HFFc6 (cell line): ENCODE data around the gene TYMS. TPM values are rescaled to one million over a fixed set of nuclear protein-coding genes. Genes with fewer than 3 reads are reported as not detected.
A peak's percentile ranks its signal among the peaks of the same experiment; 100 is the strongest.

Experiments used
- DNase-seq: peaks from one replicate; pipeline ENCODE4 v3.0.0-alpha.2; 2018
- H3K27ac Mint-ChIP-seq: 2 replicates; pipeline ENCODE4 v1.8.0; 2020; ENCODE audit warnings: mild to moderate bottlenecking, mixed read lengths
- H3K27me3 Mint-ChIP-seq: 2 replicates; pipeline ENCODE4 v1.8.0; 2021; ENCODE audit warnings: mild to moderate bottlenecking, moderate library complexity, mixed read lengths; ENCODE audit not compliant: insufficient read depth
- H3K36me3 Mint-ChIP-seq: 2 replicates; pipeline ENCODE4 v1.8.0; 2021; ENCODE audit warnings: low read depth, mixed read lengths
- H3K4me1 Mint-ChIP-seq: 2 replicates; pipeline ENCODE4 v1.8.0; 2020; ENCODE audit warnings: low read depth, mixed read lengths
- H3K4me3 Mint-ChIP-seq: 2 replicates; pipeline ENCODE4 v1.8.0; 2020; ENCODE audit warnings: mild to moderate bottlenecking, moderate library complexity, mixed read lengths
- H3K9me3 Mint-ChIP-seq: 2 replicates; pipeline ENCODE4 v1.8.0; 2020; ENCODE audit warnings: mild to moderate bottlenecking, mixed read lengths
- total RNA-seq, 6 experiments: library from RNA; stranded (reverse); fragmentation: NEBNext Ultra II Directional; extraction: Animal tissue kit (Norgen Biotek cat#: 25700); gene quantifications; 2 replicates in 1 of 6; 3 replicates in 5 of 6; pipeline ENCODE4 v1.2.3, GENCODE V29; 2021
- TF ChIP-seq, protein P1 (sequence below): fragments of 200-600 bp; sonication (generic); IDR thresholded peaks from 2 replicates; pipeline ENCODE4 v1.5.0; 2021; ENCODE audit warnings: antibody characterized with exemption, mild to moderate bottlenecking

The TYMS gene
- total RNA-seq, 6 experiments from 2014 or later = 88.6 to 179 (median 153) TPM

DNA sequence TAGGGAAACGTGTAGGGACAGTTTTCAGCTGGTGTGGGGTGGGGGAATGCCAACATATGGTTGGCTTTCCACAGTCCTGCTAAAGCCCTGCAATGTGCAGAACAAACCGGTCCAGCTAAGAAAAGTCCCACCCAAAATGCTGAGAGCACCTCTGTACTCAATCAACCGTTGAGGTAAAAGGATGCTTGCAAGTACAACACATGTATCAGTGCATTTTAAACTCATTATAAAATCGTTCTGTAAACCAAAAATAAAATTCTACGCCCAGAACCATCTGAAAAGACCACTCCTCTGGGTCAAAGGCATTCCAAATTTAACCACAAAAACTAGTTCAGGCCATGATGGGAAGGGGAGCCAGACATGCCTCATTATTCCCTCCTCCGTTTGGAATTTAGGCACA is 2.0 kb upstream of the TYMS start:
- H3K9me3 Mint-ChIP-seq = no peaks in the 10 kb centered on the region; the same call in 1 of the 2 replicates
- H3K36me3 Mint-ChIP-seq = peaks cover 28% of the 10 kb centered on the region
- H3K27me3 Mint-ChIP-seq = peaks cover 4% of the 10 kb centered on the region
- peaks cover 20% of the 10 kb centered on the region for H3K4me1 Mint-ChIP-seq
- no peak for DNase-seq
- no peak overlapping the region; the same call in 1 of the 2 replicates for H3K4me3 Mint-ChIP-seq
- TF ChIP-seq, protein P1, sequence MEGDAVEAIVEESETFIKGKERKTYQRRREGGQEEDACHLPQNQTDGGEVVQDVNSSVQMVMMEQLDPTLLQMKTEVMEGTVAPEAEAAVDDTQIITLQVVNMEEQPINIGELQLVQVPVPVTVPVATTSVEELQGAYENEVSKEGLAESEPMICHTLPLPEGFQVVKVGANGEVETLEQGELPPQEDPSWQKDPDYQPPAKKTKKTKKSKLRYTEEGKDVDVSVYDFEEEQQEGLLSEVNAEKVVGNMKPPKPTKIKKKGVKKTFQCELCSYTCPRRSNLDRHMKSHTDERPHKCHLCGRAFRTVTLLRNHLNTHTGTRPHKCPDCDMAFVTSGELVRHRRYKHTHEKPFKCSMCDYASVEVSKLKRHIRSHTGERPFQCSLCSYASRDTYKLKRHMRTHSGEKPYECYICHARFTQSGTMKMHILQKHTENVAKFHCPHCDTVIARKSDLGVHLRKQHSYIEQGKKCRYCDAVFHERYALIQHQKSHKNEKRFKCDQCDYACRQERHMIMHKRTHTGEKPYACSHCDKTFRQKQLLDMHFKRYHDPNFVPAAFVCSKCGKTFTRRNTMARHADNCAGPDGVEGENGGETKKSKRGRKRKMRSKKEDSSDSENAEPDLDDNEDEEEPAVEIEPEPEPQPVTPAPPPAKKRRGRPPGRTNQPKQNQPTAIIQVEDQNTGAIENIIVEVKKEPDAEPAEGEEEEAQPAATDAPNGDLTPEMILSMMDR = no peak
- no peak overlapping the region for H3K27ac Mint-ChIP-seq

DNA sequence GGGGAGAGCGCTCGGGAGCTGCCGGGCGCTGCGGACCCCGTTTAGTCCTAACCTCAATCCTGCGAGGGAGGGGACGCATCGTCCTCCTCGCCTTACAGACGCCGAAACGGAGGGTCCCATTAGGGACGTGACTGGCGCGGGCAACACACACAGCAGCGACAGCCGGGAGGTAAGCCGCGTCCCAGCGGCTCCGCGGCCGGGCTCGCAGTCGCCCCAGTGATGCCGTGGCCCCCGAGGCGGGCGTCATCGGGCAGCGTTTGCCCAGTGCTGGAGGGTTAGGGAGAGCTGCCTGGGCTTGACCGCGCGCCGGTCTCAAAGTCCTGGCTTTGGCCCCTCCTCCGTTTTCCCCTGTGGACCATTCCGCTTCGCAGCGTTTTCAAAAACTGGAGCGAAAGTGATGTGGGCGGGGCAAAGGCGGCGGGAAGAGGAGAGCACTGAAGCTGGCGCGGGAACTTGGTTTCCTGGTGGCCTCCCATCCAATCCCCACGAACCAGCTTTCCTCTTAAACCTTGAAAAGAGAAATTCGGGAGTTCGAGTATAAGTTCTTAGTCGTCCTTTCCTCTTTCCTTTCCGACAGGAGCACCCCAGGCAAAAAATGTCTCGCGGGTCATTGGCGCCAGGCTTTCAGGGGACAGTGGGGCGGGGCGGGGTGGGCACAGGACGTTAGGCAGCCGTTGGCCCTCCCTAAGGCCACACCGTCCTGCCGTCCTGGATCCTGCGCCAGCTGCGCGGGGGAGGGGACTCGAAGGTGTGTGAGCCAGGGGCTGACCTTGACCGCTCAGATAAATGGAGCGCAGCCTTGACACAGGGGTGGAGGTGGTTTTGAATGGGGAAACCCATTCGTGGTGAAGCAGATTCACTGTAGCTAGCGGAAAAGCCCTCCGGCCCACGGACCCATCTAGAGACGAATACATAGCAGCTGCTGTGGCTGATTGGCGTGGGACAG is 821 bp downstream of the TYMS start:
- H3K27ac Mint-ChIP-seq = peak overlapping the region; percentile 88

DNA sequence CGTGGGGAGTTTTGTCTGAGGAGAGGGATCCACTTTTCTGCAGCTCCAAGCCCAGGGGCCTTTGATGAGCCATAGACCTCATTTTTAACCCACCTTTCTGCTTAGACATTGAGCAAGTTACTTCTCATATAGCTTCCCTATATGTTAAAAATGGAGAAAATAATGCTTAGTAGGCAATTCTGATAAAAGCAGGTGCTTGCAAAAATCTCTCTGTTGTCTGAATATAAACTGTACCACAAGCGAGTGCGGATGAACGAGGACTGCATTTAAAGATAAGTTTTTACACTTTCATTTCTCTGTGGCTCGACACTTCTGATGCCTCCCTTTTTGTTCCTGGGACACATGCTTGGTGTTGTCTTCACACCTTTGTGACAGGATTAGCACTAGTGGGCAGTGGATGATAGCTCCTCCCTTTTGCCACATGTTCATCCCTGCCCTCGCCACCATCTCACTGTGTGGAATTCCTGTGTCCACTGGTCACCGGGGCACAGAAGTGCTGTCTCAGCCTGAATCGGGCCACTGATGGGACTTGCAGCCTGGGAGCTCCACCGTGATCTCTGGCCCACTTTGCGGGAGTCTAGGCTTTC is 1.6 kb downstream of the TYMS start:
- Mint-ChIP-seq H3K9me3 (peaks cover 11% of the 10 kb centered on the region), H3K27me3 (peaks cover 4% of the 10 kb centered on the region), H3K4me1 (peaks cover 17% of the 10 kb centered on the region), H3K4me3 (peak overlapping the region; percentile 96), H3K36me3 (peaks cover 46% of the 10 kb centered on the region), H3K27ac (peak overlapping the region; percentile 88; the same call in 1 of the 2 replicates)
- DNase-seq = no peak
- TF ChIP-seq, protein P1 = no peak

More for the DNA sequence above, 821 bp downstream of the TYMS start:
- Mint-ChIP-seq H3K9me3 (peaks cover 11% of the 10 kb centered on the region), H3K4me3 (peak overlapping the region; percentile 96), H3K36me3 (peaks cover 46% of the 10 kb centered on the region), H3K4me1 (peaks cover 17% of the 10 kb centered on the region), H3K27me3 (peaks cover 4% of the 10 kb centered on the region)
- TF ChIP-seq, protein P1 = no peak
- DNase-seq = peak; percentile 87

DNA sequence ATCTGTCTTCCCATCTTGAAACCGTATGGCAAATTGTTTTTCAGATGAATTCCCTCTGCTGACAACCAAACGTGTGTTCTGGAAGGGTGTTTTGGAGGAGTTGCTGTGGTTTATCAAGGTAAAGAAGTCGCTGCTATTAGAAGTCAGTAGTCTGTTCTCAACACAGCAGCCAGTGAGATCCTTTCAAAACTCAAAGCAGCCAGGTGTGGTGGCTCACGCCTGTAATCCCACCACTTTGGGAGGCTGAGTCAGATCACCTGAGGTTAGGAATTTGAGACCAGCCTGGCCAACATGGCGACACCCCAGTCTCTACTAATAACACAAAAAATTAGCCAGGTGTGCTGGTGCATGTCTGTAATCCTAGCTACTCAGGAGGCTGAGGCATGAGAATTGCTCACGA is 2.1 kb downstream of the TYMS start:
- Mint-ChIP-seq H3K36me3 (peaks cover 46% of the 10 kb centered on the region), H3K4me1 (peaks cover 17% of the 10 kb centered on the region), H3K9me3 (peaks cover 11% of the 10 kb centered on the region), H3K4me3 (peak overlapping the region; percentile 96; the same call in 1 of the 2 replicates), H3K27me3 (peaks cover 4% of the 10 kb centered on the region), H3K27ac (peak overlapping the region; percentile 88; the same call in 1 of the 2 replicates)
- TF ChIP-seq, protein P1 = no peak
- DNase-seq = no peak

DNA sequence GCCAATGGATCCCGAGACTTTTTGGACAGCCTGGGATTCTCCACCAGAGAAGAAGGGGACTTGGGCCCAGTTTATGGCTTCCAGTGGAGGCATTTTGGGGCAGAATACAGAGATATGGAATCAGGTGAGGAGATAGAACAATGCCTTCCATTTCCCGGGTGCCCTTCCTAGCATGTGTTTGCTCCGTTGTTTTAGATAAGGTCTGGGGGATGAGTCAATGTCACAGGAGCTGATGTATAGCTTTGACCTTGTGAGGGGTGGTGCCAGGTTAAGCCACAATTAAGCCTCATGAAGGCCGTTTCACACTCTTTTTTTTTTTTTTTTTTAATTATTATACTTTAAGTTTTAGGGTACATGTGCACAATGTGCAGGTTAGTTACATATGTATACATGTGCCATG is 4.7 kb downstream of the TYMS start:
- Mint-ChIP-seq H3K4me3 (no peak overlapping the region), H3K27me3 (no peaks in the 10 kb centered on the region; the same call in 1 of the 2 replicates)
- TF ChIP-seq, protein P1 = no peak

More for the DNA sequence above, 4.7 kb downstream of the TYMS start:
- Mint-ChIP-seq H3K4me1 (peaks cover 17% of the 10 kb centered on the region), H3K9me3 (peaks cover 11% of the 10 kb centered on the region), H3K36me3 (peaks cover 47% of the 10 kb centered on the region), H3K27ac (no peak overlapping the region)
- DNase-seq = no peak
